HG03095 (cell line): ENCODE measurements around the gene PAX9.

Experiments used
- ATAC-seq: cut with Tn5 transposase; IDR thresholded peaks from one replicate; pipeline ENCODE4 v1.9.1; 2021; ENCODE audit warnings: moderate library complexity; ENCODE audit not compliant: unreplicated experiment

Gene PAX9

GRCh38 chr14:36726128-36726527 is 64.5 kb downstream of the PAX9 start:
- ATAC-seq: no peak
